T-helper 2 cell (primary cell): ENCODE measurements around the gene FARP2.
"Not testable (repeated sequence)": the region's sequence is repeated elsewhere in the genome, so short reads cannot be mapped to it uniquely, and the experiment has no call there.

Experiments used
- DNase-seq, 5 experiments: peaks; one replicate each; pipeline versions ENCODE4 v3.0.0 to v3.0.0-alpha.2; 2012 to 2022
- total RNA-seq, 2 donors: gene quantifications; one replicate each; lab custom pipeline; 2026; lab: John Stamatoyannopoulos, UW

FARP2 gene, protein sequence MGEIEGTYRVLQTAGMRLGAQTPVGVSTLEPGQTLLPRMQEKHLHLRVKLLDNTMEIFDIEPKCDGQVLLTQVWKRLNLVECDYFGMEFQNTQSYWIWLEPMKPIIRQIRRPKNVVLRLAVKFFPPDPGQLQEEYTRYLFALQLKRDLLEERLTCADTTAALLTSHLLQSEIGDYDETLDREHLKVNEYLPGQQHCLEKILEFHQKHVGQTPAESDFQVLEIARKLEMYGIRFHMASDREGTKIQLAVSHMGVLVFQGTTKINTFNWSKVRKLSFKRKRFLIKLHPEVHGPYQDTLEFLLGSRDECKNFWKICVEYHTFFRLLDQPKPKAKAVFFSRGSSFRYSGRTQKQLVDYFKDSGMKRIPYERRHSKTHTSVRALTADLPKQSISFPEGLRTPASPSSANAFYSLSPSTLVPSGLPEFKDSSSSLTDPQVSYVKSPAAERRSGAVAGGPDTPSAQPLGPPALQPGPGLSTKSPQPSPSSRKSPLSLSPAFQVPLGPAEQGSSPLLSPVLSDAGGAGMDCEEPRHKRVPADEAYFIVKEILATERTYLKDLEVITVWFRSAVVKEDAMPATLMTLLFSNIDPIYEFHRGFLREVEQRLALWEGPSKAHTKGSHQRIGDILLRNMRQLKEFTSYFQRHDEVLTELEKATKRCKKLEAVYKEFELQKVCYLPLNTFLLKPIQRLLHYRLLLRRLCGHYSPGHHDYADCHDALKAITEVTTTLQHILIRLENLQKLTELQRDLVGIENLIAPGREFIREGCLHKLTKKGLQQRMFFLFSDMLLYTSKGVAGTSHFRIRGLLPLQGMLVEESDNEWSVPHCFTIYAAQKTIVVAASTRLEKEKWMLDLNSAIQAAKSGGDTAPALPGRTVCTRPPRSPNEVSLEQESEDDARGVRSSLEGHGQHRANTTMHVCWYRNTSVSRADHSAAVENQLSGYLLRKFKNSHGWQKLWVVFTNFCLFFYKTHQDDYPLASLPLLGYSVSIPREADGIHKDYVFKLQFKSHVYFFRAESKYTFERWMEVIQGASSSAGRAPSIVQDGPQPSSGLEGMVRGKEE
- 20.6 to 24.3 reads per million in 2 donors for total RNA-seq

- peak; percentile 93 to 98 (median 96) for DNase-seq
These were observed at the start of gene FARP2 for GRCh38 chr2:241355983-241356870. Gene FARP2 (plus strand): TSS chr2:241356285. CDS start chr2:241373108, 16,823 bp downstream.

DNA sequence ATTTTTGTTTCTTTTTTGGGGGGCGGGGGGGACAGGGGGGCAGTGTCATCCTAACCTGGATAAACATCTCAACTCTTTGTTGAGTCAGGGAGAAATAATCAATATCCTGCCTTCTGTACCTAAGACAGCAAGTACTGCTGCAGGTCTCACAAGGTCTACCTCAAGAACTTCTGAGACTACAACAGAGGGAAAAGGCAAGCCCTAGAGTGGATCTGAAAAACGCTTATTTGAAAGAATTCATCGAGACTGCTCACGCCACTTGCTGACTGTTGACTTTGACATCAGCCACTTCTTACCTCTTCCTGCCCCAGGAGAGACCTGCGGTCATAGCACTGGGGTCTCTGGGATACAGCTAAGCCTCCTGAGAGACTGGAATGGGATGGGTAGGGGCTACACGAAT lies 49.0 kb upstream of the FARP2 start:
- no peak for DNase-seq

DNA sequence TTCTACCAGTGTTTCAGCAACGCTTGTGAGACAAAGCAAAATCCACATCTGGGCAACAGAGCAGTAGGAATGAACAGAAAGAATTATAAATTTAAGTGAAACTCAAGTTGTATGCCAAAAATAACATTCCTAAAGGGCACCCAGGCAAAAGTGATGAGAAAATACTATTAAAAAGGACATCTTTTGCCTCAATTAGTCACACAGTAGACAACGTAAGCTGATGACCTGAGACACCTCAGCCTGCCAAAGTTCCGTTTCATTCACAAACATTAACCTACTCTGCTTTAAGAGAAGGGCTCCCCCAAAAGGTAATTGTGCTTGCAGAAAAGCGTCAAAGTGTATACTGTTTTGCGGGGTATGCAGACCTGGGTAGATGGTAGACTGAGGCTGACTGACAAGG lies 47.8 kb upstream of the FARP2 start:
- no peak for DNase-seq

GRCh38 chr2:241308832-241309500 lies 47.1 kb upstream of the FARP2 start:
- DNase-seq: no peak

GRCh38 chr2:241309684-241310117 lies 46.4 kb upstream of the FARP2 start:
- peak in 4 of 5 experiments; percentile 30 to 86 (median 52) for DNase-seq

DNA sequence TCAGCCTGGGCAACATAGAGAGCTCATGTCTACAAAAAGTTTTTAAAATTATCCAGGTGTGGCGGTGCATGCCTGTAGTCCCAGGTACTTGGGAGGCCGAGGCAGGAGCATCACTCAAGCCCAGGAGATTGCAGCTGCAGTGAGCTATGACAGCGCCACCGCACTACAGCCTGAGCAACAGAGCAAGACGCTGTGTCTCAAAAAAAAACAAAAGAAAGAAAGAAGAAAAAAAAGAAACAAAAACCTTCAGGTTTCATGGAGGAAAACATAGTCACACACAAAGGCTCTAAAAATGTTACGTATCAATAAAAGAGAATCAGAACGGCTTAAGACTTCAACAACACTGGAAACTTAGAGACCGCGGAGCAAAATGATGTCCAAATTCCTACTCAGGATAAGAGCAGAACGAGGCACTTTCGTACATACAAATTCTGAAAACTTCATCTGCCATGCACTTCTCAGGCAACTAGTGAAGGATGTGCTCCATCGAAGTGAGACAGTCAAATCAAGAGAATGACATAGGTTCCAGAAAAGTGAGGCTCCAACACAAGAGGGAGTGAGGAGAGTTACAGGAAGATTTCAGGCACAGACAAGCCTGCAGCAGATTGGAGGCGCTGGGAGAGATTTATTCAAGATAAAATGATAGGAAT lies 45.0 kb upstream of the FARP2 start:
- DNase-seq: no peak

- no peak for DNase-seq
These were observed 44.0 kb upstream of the FARP2 start for GRCh38 chr2:241312082-241312481.

- no peak for DNase-seq
These were observed 42.5 kb upstream of the FARP2 start for GRCh38 chr2:241313543-241314095.

DNA sequence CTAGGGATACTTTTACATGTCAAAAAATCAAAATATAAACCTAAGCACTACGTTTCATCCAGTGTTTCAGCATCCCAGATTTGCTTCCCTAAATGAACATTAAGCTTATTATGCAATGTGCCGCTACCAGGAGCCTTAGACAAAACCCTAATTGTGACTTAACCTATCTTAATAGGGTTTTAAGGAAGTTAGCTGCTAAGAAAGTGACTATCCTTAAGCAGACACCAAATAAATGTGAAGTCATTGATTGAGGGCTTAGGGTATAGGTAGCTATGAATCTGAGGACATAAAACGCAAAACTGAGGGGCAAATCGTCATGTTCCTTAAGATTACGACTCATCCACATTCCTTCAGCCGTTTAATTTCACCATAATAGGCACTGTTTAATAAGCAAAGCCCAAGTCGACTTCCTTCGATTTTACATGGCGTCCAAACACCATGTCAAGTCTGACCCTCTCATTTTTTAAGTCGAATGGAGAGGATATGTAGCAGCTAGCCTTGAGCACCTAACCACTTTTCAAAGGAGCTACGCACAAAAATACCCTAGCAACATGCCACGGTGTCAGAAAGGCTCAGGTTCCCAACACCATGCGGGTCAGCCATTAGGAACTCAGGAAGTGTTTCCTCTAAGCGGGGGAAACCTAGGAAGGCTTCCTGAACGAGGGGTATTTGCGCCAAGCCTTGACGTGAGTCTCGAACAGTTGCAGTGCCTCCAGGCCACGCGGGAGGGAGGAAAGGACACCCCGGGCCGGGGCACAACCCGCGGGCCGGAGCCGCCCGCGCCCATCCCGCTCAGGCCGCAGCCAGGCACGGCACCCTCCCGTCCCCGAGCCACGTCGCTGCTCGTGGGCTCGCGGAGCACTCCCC lies 41.6 kb upstream of the FARP2 start:
- no peak for DNase-seq

DNA sequence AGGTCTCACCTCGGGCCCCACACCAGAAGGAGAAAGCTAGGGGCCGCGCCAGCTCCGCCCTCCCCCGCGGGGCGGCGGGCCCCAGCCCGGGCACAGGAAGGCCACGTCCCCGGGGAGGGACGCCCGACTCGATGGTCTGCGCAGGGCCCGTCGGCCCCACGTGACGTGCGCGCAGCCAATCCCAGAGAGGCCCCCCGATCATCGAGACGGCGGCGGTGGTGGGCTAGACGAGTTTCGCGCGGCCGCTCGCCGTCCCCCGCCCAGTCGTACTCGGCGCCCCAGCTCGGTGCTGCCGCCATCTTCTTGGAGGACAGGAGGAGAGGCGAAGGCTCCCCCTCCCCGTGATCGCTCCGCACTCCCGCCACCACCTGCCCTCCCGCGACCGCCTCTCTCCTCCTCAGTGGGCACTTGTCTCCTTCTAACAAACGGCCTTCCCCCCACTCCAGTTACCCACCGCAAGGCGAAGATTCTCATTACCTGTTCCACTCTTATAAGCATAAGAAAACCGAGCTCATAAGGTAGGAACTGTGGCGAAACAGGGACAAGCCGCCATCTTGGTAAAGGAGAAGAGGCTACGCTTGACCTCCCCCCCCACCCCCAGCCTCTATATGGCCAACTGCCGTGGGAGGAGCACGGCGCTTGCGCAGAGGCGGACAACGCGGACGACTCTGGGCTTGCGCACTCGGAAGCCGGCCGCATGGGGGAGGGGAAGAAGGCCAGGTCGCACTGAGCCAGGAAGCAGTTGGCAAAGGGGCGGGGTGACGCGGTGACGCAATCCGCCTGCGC lies 40.8 kb upstream of the FARP2 start, which contains the start of gene HDLBP:
Gene HDLBP, minus strand, starts transcription at position 580 of the 786 bp plus-strand sequence. CDS start 48,803 bp downstream, outside the sequence.
- DNase-seq: peak; percentile 99 to 100 (median 100)

DNA sequence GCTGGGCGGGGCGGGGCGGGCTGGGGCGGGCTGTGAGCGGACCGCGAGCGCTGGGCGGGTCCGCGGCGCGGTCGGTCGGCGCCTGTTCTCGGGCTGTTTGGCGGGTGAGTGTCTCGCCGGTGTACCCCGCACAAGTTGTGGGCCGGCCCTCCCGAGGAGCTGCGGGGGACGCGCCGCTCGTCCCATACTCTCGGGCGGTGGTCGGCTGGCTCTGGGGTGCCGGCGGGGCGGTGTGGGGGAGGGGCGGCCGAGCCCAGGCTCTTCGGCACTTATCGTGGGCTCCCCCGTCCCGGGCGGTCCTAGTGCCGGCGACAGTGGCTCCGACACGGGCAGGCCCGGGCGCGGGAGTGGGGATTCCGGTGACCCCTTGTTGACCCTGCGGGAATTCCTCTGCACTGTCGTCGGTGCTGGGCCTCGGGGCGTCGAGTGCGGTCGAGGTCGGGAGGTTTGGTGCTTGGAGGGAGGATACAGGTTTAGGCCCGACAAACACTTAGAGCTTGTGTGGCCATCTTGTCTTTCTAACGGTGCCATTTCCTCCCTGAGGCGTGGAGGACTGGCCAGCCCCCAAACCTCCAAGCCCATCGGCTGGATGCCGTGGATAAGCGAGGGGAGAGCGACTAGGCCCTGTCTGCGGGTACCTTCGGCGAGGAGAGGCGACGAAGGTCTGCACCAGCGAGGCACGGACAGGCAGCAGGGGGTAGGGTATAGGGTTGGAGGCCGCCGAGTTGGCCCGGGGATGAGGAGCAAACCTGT lies 40.0 kb upstream of the FARP2 start, which contains the start of gene SEPTIN2:
Gene SEPTIN2, plus strand, starts transcription at position 47 of the 753 bp plus-strand sequence. CDS start 8,308 bp downstream, outside the sequence.
- DNase-seq: peak in 2 of 5 experiments; percentile 81 to 83

DNA sequence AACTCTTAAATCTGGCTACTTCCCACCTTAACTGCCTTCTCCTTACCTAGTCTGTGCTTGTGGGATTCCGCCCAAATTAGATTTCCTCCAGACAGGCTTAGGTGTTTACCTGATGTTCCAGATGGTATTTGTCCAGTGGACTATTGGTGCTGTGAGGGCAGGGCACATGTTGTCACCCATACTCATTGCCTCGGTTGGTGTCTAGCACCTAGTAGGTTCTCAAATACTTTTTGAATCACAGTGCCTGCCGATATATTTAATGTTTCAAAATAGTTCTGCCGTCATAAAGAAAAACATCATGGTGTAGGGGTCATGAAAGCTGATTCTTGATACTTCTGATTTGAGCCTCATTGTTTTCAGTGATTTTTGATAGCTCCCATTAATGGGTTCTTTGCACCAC lies 39.3 kb upstream of the FARP2 start:
- DNase-seq: peak in 1 of 5 experiments; percentile 9

DNA sequence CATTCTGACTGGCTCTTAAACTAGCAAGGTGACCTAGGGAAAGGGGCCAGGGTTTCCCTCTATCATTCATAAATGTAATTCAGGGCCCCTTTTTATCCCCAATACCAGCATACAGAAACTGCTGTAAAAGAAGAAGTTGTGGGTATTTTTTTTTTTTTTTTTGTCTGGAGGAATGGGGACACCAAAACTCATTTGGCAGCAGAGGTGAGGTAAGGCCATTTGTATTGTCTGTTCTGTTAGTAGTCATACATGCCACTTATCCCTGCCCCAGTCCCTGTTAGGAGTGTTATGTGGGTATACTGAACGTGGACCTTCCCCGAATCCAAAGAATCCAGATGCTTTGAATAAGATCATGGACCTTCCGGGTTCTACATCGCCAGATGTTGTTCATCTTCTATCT lies 38.7 kb upstream of the FARP2 start:
- no peak for DNase-seq

GRCh38 chr2:241318830-241319229 lies 37.3 kb upstream of the FARP2 start:
- DNase-seq: not testable (repeated sequence)

GRCh38 chr2:241320394-241320793 lies 35.7 kb upstream of the FARP2 start:
- DNase-seq: no peak

GRCh38 chr2:241321033-241321432 lies 35.1 kb upstream of the FARP2 start:
- no peak for DNase-seq

GRCh38 chr2:241321886-241322285 lies 34.2 kb upstream of the FARP2 start:
- no peak for DNase-seq

GRCh38 chr2:241323778-241324177 lies 32.3 kb upstream of the FARP2 start:
- DNase-seq: no peak
